ENCODE measurements around the gene NKRF.

NKRF gene

GRCh38 chrX:119607018-119607389 is 780 bp upstream of the NKRF start:
- no peak for DNase-seq (ENCODE audit: low read depth)

DNA sequence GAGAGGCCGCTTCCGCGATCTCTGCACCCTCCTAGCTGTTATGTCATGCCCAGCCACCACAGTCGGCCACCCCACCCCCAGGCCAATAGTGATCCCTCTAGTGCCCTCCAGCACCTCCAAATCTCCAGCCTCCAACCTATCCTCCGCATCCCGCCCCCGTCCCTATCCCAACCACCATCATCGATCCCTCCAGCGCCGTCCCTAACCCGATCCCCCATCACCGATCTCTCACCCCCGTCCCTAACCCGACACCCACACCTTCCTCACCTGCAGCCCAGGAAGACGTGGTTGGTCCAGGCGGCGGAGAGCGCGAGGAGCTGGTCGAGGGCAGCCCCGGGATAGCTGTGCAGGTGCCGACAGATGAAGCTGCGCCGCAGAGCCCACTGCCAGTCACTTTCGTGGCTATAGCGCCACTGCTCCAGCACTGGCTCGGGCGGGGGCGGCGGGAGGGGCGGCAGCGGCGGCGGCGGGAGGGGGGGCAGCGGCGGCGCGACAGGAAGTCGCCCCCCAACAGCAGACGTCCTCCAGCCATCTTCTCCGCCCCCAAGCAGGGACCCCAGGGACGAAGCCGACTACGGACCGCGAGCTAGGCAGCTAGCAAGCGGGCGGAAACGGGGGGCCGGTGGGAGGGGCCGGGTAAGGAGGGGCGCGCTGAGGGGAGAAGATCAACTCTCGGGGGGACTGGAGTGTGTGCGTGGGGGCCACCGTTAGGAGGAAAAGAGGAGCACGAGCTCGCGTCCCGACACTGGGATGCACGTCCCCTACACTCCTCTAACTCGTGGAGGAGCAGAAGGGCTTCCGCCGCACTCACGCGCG is 552 bp downstream of the NKRF start:
- DNase-seq (ENCODE audit: low read depth): peak; percentile 23

GRCh38 chrX:119604766-119605463 is 1.3 kb downstream of the NKRF start:
- DNase-seq (ENCODE audit: low read depth): no peak

DNA sequence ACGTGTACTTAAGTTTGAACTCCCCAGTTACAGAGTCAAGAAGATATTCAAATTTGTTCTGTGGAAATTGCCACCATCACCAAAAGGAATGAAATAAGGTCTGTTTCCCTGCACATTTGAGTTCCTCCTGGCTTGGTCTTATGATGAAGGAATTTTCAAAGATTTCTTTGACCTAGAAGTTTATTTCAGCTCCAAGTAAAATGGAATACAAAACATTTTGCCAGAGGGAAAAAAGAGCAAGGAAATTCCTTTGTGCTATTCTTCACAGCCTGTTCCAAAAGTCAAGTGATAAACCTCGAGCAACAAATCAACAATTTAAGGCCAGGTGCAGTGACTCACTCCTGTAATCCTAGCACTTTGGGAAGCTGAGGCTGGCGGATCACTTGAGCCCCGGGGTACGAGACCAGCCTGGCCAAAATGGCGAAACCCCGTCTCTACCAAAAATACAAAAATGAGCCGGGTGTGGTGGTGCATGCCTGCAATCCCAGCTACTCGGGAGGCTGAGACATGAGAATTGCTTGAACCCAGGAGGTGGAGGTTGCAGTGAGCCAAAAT is 3.4 kb downstream of the NKRF start:
- DNase-seq (ENCODE audit: low read depth): no peak

GRCh38 chrX:119589810-119590209 is 16.4 kb downstream of the NKRF start:
- DNase-seq (ENCODE audit: low read depth): no peak

DNA sequence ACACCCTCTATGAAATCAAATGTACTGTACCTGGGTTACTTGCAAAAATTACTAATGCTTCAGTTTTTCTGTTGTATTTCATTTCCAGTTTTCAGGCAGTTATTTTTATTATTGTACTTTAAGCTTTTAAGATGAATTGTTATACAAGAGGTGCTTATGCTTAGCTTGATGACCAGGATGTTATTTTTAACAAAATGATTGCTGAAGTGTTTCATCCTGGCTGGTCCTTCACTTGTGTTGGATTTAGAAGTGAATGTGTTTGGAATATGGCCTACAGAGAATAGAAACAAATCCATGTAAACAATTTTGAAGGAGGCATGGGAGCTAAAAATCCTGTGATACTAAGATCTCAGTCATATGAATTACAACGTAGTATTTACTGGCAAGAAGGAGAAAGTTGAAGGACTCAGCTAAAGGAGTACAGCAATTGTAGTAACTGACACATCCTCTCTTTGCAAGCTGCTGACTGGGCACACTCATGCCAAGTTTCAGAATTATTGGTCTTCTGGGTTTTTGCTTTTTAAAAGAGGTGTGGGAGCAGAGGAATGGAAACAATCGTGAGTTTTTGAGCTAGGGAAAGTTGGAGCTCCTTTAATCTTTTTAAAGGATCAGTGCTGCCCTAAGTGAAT is 22.7 kb downstream of the NKRF start:
- DNase-seq (ENCODE audit: low read depth): no peak

- DNase-seq (ENCODE audit: low read depth): no peak
Measured at GRCh38 chrX:119579414-119579813, 26.8 kb downstream of the NKRF start.

GRCh38 chrX:119574394-119575266 is 31.6 kb downstream of the NKRF start, which contains the start of gene UBE2A:
UBE2A (plus strand) TSS chrX:119574563; CDS start chrX:119574712, 149 bp downstream.
- DNase-seq (ENCODE audit: low read depth): peak; percentile 81

- DNase-seq (ENCODE audit: low read depth): no peak
Measured at GRCh38 chrX:119573840-119574393, 32.3 kb downstream of the NKRF start.

DNA sequence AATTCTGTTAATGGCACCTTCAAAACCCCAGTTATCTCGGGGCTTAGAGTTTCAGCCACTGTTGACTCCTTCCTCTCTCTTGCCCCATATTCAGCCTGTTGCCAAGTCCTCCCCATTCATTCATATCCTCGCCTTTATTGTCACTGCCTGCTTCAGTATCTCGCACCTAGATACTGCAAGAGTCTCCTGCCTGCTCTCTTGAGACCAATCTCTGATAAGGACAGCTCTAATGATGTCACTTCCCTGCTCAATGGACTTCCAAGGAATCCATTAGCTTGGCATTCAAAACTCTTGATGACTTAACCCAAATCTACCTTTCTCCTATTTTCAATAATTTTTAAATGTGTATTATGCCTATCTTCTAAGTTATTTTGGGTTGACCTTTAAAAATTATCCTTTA is 33.0 kb downstream of the NKRF start:
- DNase-seq (ENCODE audit: low read depth): no peak

DNA sequence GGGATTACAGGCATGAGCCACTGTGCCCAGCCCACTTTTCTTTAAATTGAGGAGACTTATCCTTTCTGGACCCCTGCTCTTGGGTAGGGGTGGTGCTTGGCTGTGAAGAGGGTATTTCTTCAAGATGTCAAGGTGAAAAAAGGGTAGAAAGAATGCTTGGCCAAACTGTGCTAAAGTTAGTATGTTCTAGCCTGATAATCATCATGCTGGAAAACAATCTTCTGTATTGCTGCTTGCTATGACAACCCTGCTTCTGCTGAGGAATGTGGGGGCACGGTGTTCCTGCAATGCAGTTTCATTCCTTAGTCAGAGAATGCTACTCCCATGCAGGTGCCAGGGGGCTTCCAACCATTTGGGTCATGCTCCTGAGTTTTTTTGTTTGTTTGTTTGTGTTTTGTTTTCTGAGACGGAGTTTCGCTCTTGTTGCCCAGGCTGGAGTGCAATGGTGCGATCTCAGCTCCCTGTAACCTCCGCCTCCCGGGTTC is 35.8 kb downstream of the NKRF start:
- no peak for DNase-seq (ENCODE audit: low read depth)

- peak; percentile 77 for DNase-seq (ENCODE audit: low read depth)
Measured at GRCh38 chrX:119565107-119565663, 41.0 kb downstream of the NKRF start, which contains the start of gene STEEP1. STEEP1 (minus strand) TSS chrX:119565409; CDS start chrX:119565355, 54 bp downstream.

DNA sequence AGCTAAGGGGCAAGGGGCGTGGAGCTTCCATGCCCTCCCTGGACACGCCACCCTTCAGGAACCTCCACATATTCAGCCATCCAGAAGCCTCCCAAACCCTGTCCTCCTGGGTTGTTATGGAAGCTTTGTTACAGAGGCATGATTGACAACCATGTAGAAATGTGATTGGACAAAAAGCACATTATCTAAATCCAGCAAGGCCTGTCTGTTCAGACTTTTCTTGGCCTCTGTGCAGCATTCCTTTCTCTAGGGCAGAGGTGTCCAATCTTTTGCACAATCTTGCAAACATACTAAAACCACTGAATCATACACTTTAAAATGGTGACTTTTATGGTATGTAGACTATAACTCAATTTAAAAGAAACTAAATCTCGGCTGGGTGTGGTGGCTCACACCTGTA is 53.7 kb downstream of the NKRF start:
- no peak for DNase-seq (ENCODE audit: low read depth)

DNA sequence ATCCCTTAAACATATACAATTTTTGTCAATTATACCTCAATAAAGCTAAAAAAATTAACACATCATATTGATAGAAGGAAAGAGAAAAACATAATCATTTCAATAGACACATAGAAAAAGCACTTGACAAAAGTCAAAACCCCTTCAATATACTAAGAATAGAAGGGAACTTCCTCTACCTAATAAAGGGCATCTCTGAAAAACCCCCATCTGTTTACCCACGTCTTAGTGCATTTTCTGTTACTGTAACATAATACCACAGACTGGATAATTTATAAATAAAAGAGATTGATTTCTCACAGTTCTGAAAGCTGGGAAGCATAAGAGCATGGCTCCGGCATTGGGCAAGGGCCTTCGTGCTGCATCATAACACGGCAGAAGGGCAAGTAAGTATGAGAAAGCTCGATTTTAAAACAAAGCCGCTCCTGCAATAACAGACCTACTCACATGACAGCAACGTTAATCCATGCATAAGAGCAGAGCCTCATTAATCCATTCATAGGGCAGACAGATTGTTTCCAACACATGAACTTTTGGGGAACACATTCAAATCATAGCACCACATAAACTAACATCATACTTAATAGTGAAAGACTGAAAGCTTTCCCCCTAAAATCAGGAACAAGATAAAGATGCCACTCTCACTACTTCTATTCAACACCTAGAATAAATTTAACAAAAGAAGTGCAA is 56.8 kb downstream of the NKRF start:
- DNase-seq (ENCODE audit: low read depth): no peak

GRCh38 chrX:119541188-119541587 is 65.0 kb downstream of the NKRF start:
- no peak for DNase-seq (ENCODE audit: low read depth)

DNA sequence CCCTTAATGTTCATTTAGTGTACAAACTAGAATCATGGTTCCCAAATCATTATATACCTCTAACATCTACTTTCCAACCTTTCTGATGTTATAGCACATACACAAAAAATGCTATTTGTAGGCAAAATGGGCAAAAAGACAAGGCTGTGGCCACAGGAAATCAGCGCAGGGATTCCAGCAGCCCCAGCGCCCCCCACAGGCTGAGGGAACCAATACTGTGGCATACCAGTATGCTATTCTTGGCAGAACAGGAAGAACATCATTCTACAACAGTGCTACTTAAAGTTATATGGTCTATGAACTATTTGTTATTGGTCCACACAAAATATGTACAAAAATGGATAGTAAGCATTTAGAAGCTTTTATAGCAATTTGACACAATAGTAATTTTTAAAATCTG is 66.4 kb downstream of the NKRF start:
- no peak for DNase-seq (ENCODE audit: low read depth)

Data from activated T-cell treated with anti-CD3 and anti-CD28 coated beads for 24 hours (primary cell).